AG04449 (cell line): Measurements from ENCODE around the gene AMOT.

Source experiments
- CTCF ChIA-PET: fragments of 350-600 bp; formaldehyde crosslinking; extraction: SDS; loops from one replicate; lab custom pipeline; 2021; ENCODE audit warnings: antibody characterized with exemption; lab: Yijun Ruan, JAX
- POLR2A ChIA-PET: fragments of 400-600, 350-600 bp; formaldehyde crosslinking; extraction: SDS; loops from one replicate; lab custom pipeline; 2020; ENCODE audit warnings: antibody characterized with exemption, inconsistent platforms; lab: Yijun Ruan, JAX
- DNase-seq: peaks from one replicate; pipeline ENCODE4 v3.0.0-alpha.2; 2010; ENCODE audit warnings: low read depth, low spot score
- H3K4me3 ChIP-seq: 2 replicates; pipeline ENCODE4 v1.5.1; 2011; ENCODE audit warnings: low read depth, mild to moderate bottlenecking, control low read depth, low read length
- CTCF ChIP-seq: IDR thresholded peaks from one replicate; pipeline ENCODE4 v1.5.1; 2011; ENCODE audit warnings: mild to moderate bottlenecking, moderate library complexity, low read length, control low read depth, inconsistent platforms; ENCODE audit not compliant: insufficient read depth; ENCODE audit errors: missing control alignments

Gene AMOT

GRCh38 chrX:112766774-112767173, 73.9 kb downstream of the AMOT start:
- DNase-seq: no peak

GRCh38 chrX:112761242-112762207, 79.1 kb downstream of the AMOT start:
- no peak overlapping the region for H3K4me3 ChIP-seq
- CTCF ChIA-PET: no interaction called here
- no peak for TF ChIP-seq CTCF
- DNase-seq: no peak
- POLR2A ChIA-PET: no interaction called here

More at GRCh38 chrX:112766774-112767173, 73.9 kb downstream of the AMOT start:
- TF ChIP-seq CTCF: no peak
- no peak overlapping the region for H3K4me3 ChIP-seq
- CTCF ChIA-PET: no interaction called here
- POLR2A ChIA-PET: no interaction called here

- DNase-seq: no peak
- POLR2A ChIA-PET: no interaction called here
- CTCF ChIA-PET: no interaction called here
- TF ChIP-seq CTCF: no peak
- no peak overlapping the region for H3K4me3 ChIP-seq
These were observed 79.9 kb downstream of the AMOT start for GRCh38 chrX:112760697-112761096.

- no peak for DNase-seq
- ChIA-PET CTCF (no interaction called here), POLR2A (no interaction called here)
- H3K4me3 ChIP-seq: no peak overlapping the region
- TF ChIP-seq CTCF: no peak
These were observed 80.7 kb downstream of the AMOT start for GRCh38 chrX:112759966-112760365.

GRCh38 chrX:112759512-112759911, 81.1 kb downstream of the AMOT start:
- ChIA-PET POLR2A (no interaction called here), CTCF (no interaction called here)
- no peak for DNase-seq
- no peak overlapping the region for H3K4me3 ChIP-seq
- TF ChIP-seq CTCF: no peak

GRCh38 chrX:112757946-112758345, 82.7 kb downstream of the AMOT start:
- no peak for TF ChIP-seq CTCF
- CTCF ChIA-PET: no interaction called here
- no peak overlapping the region for H3K4me3 ChIP-seq
- POLR2A ChIA-PET: no interaction called here
- DNase-seq: no peak
